ENCODE results near the gene TULP4. TPM values are rescaled to one million over a fixed set of nuclear protein-coding genes. Genes with fewer than 3 reads are reported as not detected.

Gene TULP4
- total and polyA plus RNA-seq, 2 donors (not counting 1 experiment from before 2014, with no cell fraction given) = 16.8 to 88.2 TPM

- no peaks in the 10 kb centered on the region for H4K20me1 ChIP-seq (ENCODE audit: control insufficient read depth, extremely low read depth, insufficient read depth, low read length)
- DNase-seq (ENCODE audit: low read depth in 2 of 2) = no peak
- no peak overlapping the region for H3K27ac ChIP-seq (ENCODE audit: insufficient read depth, low read length)
- H3K27me3 ChIP-seq (ENCODE audit: control insufficient read depth, insufficient read depth, low read length) = no peaks in the 10 kb centered on the region
- no peaks in the 10 kb centered on the region for H3K36me3 ChIP-seq (ENCODE audit: control insufficient read depth, insufficient read depth, low read length)
- TF ChIP-seq, protein P1, sequence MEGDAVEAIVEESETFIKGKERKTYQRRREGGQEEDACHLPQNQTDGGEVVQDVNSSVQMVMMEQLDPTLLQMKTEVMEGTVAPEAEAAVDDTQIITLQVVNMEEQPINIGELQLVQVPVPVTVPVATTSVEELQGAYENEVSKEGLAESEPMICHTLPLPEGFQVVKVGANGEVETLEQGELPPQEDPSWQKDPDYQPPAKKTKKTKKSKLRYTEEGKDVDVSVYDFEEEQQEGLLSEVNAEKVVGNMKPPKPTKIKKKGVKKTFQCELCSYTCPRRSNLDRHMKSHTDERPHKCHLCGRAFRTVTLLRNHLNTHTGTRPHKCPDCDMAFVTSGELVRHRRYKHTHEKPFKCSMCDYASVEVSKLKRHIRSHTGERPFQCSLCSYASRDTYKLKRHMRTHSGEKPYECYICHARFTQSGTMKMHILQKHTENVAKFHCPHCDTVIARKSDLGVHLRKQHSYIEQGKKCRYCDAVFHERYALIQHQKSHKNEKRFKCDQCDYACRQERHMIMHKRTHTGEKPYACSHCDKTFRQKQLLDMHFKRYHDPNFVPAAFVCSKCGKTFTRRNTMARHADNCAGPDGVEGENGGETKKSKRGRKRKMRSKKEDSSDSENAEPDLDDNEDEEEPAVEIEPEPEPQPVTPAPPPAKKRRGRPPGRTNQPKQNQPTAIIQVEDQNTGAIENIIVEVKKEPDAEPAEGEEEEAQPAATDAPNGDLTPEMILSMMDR (conservative IDR thresholded peaks at IDR 0.05 in 1 of 2, IDR thresholded peaks at IDR 0.05 in 1 of 2; ENCODE audit: low read depth in 1 of 2, low read length in 2 of 2) = no peak
- TF ChIP-seq EZH2 (IDR thresholded peaks at IDR 0.05; ENCODE audit: low read length, missing control alignments) = no peak
- no peak overlapping the region for H3K4me2 ChIP-seq (ENCODE audit: extremely low read depth, insufficient read depth, low read length)
- H3K79me2 ChIP-seq (ENCODE audit: control insufficient read depth, insufficient read depth, low read length) = no peaks in the 10 kb centered on the region
- H3K4me3 ChIP-seq (replicated peaks in 1 of 4; ENCODE audit: control extremely low read depth in 1 of 4, insufficient read depth in 1 of 4, low read depth in 3 of 4, low read length in 4 of 4) = no peak overlapping the region
- H3K4me1 ChIP-seq (ENCODE audit: control insufficient read depth, extremely low read depth, insufficient read depth, low read length) = peaks cover 8% of the 10 kb centered on the region
- no peak overlapping the region for H2AFZ ChIP-seq (ENCODE audit: low read length)
- H3K9ac ChIP-seq (ENCODE audit: insufficient read depth, low read length) = no peak overlapping the region
- no peaks in the 10 kb centered on the region for H3K9me3 ChIP-seq (ENCODE audit: control insufficient read depth, insufficient read depth, low read depth, low read length)
These were observed 10.1 kb downstream of the TULP4 start for GRCh38 chr6:158322400-158322723.

- H3K79me2 ChIP-seq (ENCODE audit: control insufficient read depth, insufficient read depth, low read length) = no peaks in the 10 kb centered on the region
These were observed 10.7 kb downstream of the TULP4 start for GRCh38 chr6:158322724-158323560.

DNA sequence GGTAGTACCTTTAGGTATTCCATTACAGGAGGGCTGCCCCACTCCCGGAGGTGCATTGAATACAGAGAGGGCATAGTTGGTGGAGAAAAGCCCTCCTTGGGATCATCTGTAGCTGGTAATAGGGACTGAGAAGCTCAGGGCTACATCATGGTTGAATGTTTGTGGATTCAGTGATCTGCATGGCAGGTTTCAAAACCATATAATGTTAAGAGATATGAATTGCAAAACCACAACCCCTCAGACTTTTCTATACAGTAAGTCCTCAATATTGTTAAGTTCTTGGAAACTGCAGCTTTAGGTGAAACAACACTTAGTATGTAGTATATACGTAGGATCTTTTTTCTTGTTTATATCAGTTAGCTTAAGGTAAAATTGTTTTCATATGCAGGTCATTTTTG is 11.3 kb downstream of the TULP4 start:
- Histone ChIP-seq H3K9me3 (ENCODE audit: control insufficient read depth, insufficient read depth, low read depth, low read length) (no peaks in the 10 kb centered on the region), H3K79me2 (ENCODE audit: control insufficient read depth, insufficient read depth, low read length) (no peaks in the 10 kb centered on the region), H3K4me3 (replicated peaks in 1 of 4; ENCODE audit: control extremely low read depth in 1 of 4, insufficient read depth in 1 of 4, low read depth in 3 of 4, low read length in 4 of 4) (no peak overlapping the region), H3K9ac (ENCODE audit: insufficient read depth, low read length) (no peak overlapping the region), H3K27ac (ENCODE audit: insufficient read depth, low read length) (no peak overlapping the region), H2AFZ (ENCODE audit: low read length) (no peak overlapping the region), H3K4me1 (ENCODE audit: control insufficient read depth, extremely low read depth, insufficient read depth, low read length) (peaks cover 8% of the 10 kb centered on the region), H3K36me3 (ENCODE audit: control insufficient read depth, insufficient read depth, low read length) (no peaks in the 10 kb centered on the region), H4K20me1 (ENCODE audit: control insufficient read depth, extremely low read depth, insufficient read depth, low read length) (no peaks in the 10 kb centered on the region), H3K27me3 (ENCODE audit: control insufficient read depth, insufficient read depth, low read length) (no peaks in the 10 kb centered on the region), H3K4me2 (ENCODE audit: extremely low read depth, insufficient read depth, low read length) (no peak overlapping the region)
- no peak for DNase-seq (ENCODE audit: low read depth in 2 of 2)
- TF ChIP-seq, protein P1 (conservative IDR thresholded peaks at IDR 0.05 in 1 of 2, IDR thresholded peaks at IDR 0.05 in 1 of 2; ENCODE audit: low read depth in 1 of 2, low read length in 2 of 2) = no peak
- no peak for TF ChIP-seq EZH2 (IDR thresholded peaks at IDR 0.05; ENCODE audit: low read length, missing control alignments)

More at GRCh38 chr6:158322724-158323560, 10.7 kb downstream of the TULP4 start:
- Histone ChIP-seq H2AFZ (ENCODE audit: low read length) (no peak overlapping the region), H3K4me3 (replicated peaks in 1 of 4; ENCODE audit: control extremely low read depth in 1 of 4, insufficient read depth in 1 of 4, low read depth in 3 of 4, low read length in 4 of 4) (no peak overlapping the region), H3K9ac (ENCODE audit: insufficient read depth, low read length) (no peak overlapping the region), H3K27ac (ENCODE audit: insufficient read depth, low read length) (no peak overlapping the region), H3K27me3 (ENCODE audit: control insufficient read depth, insufficient read depth, low read length) (no peaks in the 10 kb centered on the region), H3K36me3 (ENCODE audit: control insufficient read depth, insufficient read depth, low read length) (no peaks in the 10 kb centered on the region), H3K4me1 (ENCODE audit: control insufficient read depth, extremely low read depth, insufficient read depth, low read length) (peaks cover 8% of the 10 kb centered on the region), H3K4me2 (ENCODE audit: extremely low read depth, insufficient read depth, low read length) (no peak overlapping the region), H4K20me1 (ENCODE audit: control insufficient read depth, extremely low read depth, insufficient read depth, low read length) (no peaks in the 10 kb centered on the region), H3K9me3 (ENCODE audit: control insufficient read depth, insufficient read depth, low read depth, low read length) (no peaks in the 10 kb centered on the region)
- DNase-seq (ENCODE audit: low read depth in 2 of 2) = peak; percentile 68 to 85
- no peak for TF ChIP-seq EZH2 (IDR thresholded peaks at IDR 0.05; ENCODE audit: low read length, missing control alignments)
- TF ChIP-seq, protein P1 (conservative IDR thresholded peaks at IDR 0.05 in 1 of 2, IDR thresholded peaks at IDR 0.05 in 1 of 2; ENCODE audit: low read depth in 1 of 2, low read length in 2 of 2) = no peak

All from fibroblast of lung (primary cell).